ENCODE data around the gene STK32C. TPM values are rescaled to one million over a fixed set of nuclear protein-coding genes. Genes with fewer than 3 reads are reported as not detected.

The STK32C gene
- total RNA-seq, 1 experiment from 2014 or later = 13.5 TPM

- H3K27ac Mint-ChIP-seq (ENCODE audit: unreplicated experiment) = no peak overlapping the region
Observed at GRCh38 chr10:132350946-132351345, 43.2 kb upstream of the STK32C start.

GRCh38 chr10:132350391-132350790 lies 42.6 kb upstream of the STK32C start:
- Mint-ChIP-seq H3K9me3 (ENCODE audit: low read depth, unreplicated experiment) (no peaks in the 10 kb centered on the region), H3K4me3 (ENCODE audit: low read depth, unreplicated experiment) (no peak overlapping the region), H3K27ac (ENCODE audit: unreplicated experiment) (no peak overlapping the region), H3K4me1 (ENCODE audit: low read depth, unreplicated experiment) (no peaks in the 10 kb centered on the region), H3K27me3 (ENCODE audit: unreplicated experiment) (no peaks in the 10 kb centered on the region), H3K36me3 (ENCODE audit: insufficient read depth, unreplicated experiment) (peaks cover 14% of the 10 kb centered on the region)
- intact Hi-C loops (cut with micrococcal nuclease; ENCODE audit: unreplicated experiment) = no loop called here
- TF ChIP-seq CTCF (IDR thresholded peaks at IDR 0.05; ENCODE audit: unreplicated experiment) = no peak
- CTCF ChIA-PET = no interaction called here
- BruUV-seq (replicated peaks) = no TSS peak
- no peak for DNase-seq

More at GRCh38 chr10:132350946-132351345, 43.2 kb upstream of the STK32C start:
- intact Hi-C loops (cut with micrococcal nuclease; ENCODE audit: unreplicated experiment) = no loop called here
- CTCF ChIA-PET = no interaction called here
- H3K9me3 Mint-ChIP-seq (ENCODE audit: low read depth, unreplicated experiment) = no peaks in the 10 kb centered on the region
- no peaks in the 10 kb centered on the region for H3K4me1 Mint-ChIP-seq (ENCODE audit: low read depth, unreplicated experiment)
- no TSS peak for BruUV-seq (replicated peaks)
- TF ChIP-seq CTCF (IDR thresholded peaks at IDR 0.05; ENCODE audit: unreplicated experiment) = no peak
- H3K36me3 Mint-ChIP-seq (ENCODE audit: insufficient read depth, unreplicated experiment) = peaks cover 11% of the 10 kb centered on the region
- no peaks in the 10 kb centered on the region for H3K27me3 Mint-ChIP-seq (ENCODE audit: unreplicated experiment)
- DNase-seq = no peak
- no peak overlapping the region for H3K4me3 Mint-ChIP-seq (ENCODE audit: low read depth, unreplicated experiment)

- peaks cover 15% of the 10 kb centered on the region for H3K36me3 Mint-ChIP-seq (ENCODE audit: insufficient read depth, unreplicated experiment)
- H3K27me3 Mint-ChIP-seq (ENCODE audit: unreplicated experiment) = no peaks in the 10 kb centered on the region
- CTCF ChIA-PET = no interaction called here
- DNase-seq = no peak
- intact Hi-C loops (cut with micrococcal nuclease; ENCODE audit: unreplicated experiment) = no loop called here
- H3K4me1 Mint-ChIP-seq (ENCODE audit: low read depth, unreplicated experiment) = no peaks in the 10 kb centered on the region
- no peak for TF ChIP-seq CTCF (IDR thresholded peaks at IDR 0.05; ENCODE audit: unreplicated experiment)
- no TSS peak for BruUV-seq (replicated peaks)
- H3K9me3 Mint-ChIP-seq (ENCODE audit: low read depth, unreplicated experiment) = no peaks in the 10 kb centered on the region
- H3K27ac Mint-ChIP-seq (ENCODE audit: unreplicated experiment) = no peak overlapping the region
- H3K4me3 Mint-ChIP-seq (ENCODE audit: low read depth, unreplicated experiment) = no peak overlapping the region
Observed at GRCh38 chr10:132349766-132350165, 42.0 kb upstream of the STK32C start.

- BruUV-seq (replicated peaks) = no TSS peak
- no peak overlapping the region for H3K27ac Mint-ChIP-seq (ENCODE audit: unreplicated experiment)
- no peaks in the 10 kb centered on the region for H3K9me3 Mint-ChIP-seq (ENCODE audit: low read depth, unreplicated experiment)
- no peak for TF ChIP-seq CTCF (IDR thresholded peaks at IDR 0.05; ENCODE audit: unreplicated experiment)
- intact Hi-C loops (cut with micrococcal nuclease; ENCODE audit: unreplicated experiment) = no loop called here
- no peaks in the 10 kb centered on the region for H3K27me3 Mint-ChIP-seq (ENCODE audit: unreplicated experiment)
- H3K36me3 Mint-ChIP-seq (ENCODE audit: insufficient read depth, unreplicated experiment) = peaks cover 10% of the 10 kb centered on the region
- H3K4me3 Mint-ChIP-seq (ENCODE audit: low read depth, unreplicated experiment) = no peak overlapping the region
- CTCF ChIA-PET = interaction anchor here (0.5 kb wide), 1 partner anchor 18 kb away, joined by 5 read pairs; no protein-coding TSS in a partner anchor
- H3K4me1 Mint-ChIP-seq (ENCODE audit: low read depth, unreplicated experiment) = no peaks in the 10 kb centered on the region
- DNase-seq = no peak
Observed at GRCh38 chr10:132347931-132348267, 40.1 kb upstream of the STK32C start.
